SK-N-SH treated with all-trans-retinoic acid at 6 μM for 48 hours (cell line): Measurements from ENCODE around the gene CD79A.

Experiments used
- ATAC-seq: fragments of 200-7000 bp; cut with Tn5 transposase; 3 replicates; pipeline ENCODE4 v1.9.1; 2020; ENCODE audit warnings: mild to moderate bottlenecking, moderate library complexity
- ARNTL ChIP-seq: fragments of 450-650 bp; formaldehyde crosslinking; IDR thresholded peaks from 2 replicates; pipeline ENCODE4 v1.5.0; 2020; ENCODE audit warnings: low read depth, mild to moderate bottlenecking, moderate library complexity, borderline replicate concordance
- BACH2 ChIP-seq: fragments of 250-450 bp; sonication (Bioruptor Pico); IDR thresholded peaks from 2 replicates; pipeline ENCODE4 v1.9.0; 2021; ENCODE audit warnings: mild to moderate bottlenecking, borderline replicate concordance
- CSDC2 ChIP-seq: fragments of 250-450 bp; sonication (Bioruptor Pico); IDR thresholded peaks from 2 replicates; pipeline ENCODE4 v1.5.0; 2020; ENCODE audit warnings: mild to moderate bottlenecking, moderate library complexity
- ESRRG ChIP-seq: fragments of 250-450 bp; sonication (Bioruptor Pico); IDR thresholded peaks from 2 replicates; pipeline ENCODE4 v1.6.1; 2021; ENCODE audit warnings: mild to moderate bottlenecking
- GLIS3 ChIP-seq: fragments of 250-450 bp; sonication (Bioruptor Pico); IDR thresholded peaks from 2 replicates; pipeline ENCODE4 v1.5.0; 2020; ENCODE audit warnings: mild to moderate bottlenecking, moderate library complexity
- ISL1 ChIP-seq: fragments of 250-450 bp; sonication (Bioruptor Pico); IDR thresholded peaks from 2 replicates; pipeline ENCODE4 v2.1.2; 2022; ENCODE audit warnings: mild to moderate bottlenecking, moderate library complexity
- OSR1 ChIP-seq: fragments of 250-450 bp; sonication (Bioruptor Pico); IDR thresholded peaks from 2 replicates; pipeline ENCODE4 v1.8.0; 2022; ENCODE audit warnings: moderate library complexity, mild to moderate bottlenecking, inconsistent platforms
- PPARA ChIP-seq: fragments of 250-450 bp; sonication (Bioruptor Pico); IDR thresholded peaks from 2 replicates; pipeline ENCODE4 v1.5.0; 2020; ENCODE audit warnings: mild to moderate bottlenecking, borderline replicate concordance
- RARB ChIP-seq: fragments of 250-450 bp; sonication (Bioruptor Pico); IDR thresholded peaks from 2 replicates; pipeline ENCODE4 v1.8.0; 2021; ENCODE audit warnings: mild to moderate bottlenecking, moderate library complexity
- SNAI2 ChIP-seq: fragments of 250-450 bp; sonication (Bioruptor Pico); IDR thresholded peaks from 2 replicates; pipeline ENCODE4 v1.5.0; 2020; ENCODE audit warnings: mild to moderate bottlenecking, moderate library complexity
- TOX ChIP-seq: fragments of 250-450 bp; sonication (Bioruptor Pico); IDR thresholded peaks from 2 replicates; pipeline ENCODE4 v1.8.0; 2021; ENCODE audit warnings: mild to moderate bottlenecking, moderate library complexity, borderline replicate concordance
- ZC3H10 ChIP-seq: fragments of 250-450 bp; sonication (Bioruptor Pico); IDR thresholded peaks from 2 replicates; pipeline ENCODE4 v1.5.1; 2021; ENCODE audit warnings: mild to moderate bottlenecking, moderate library complexity
- ZFP3 ChIP-seq: fragments of 250-450 bp; sonication (Bioruptor Pico); IDR thresholded peaks from 2 replicates; pipeline ENCODE4 v1.5.0; 2020; ENCODE audit warnings: mild to moderate bottlenecking, moderate library complexity
- ZNF565 ChIP-seq: fragments of 450-650 bp; formaldehyde crosslinking; conservative IDR thresholded peaks from 2 replicates; pipeline ENCODE4 v1.5.0; 2020; ENCODE audit warnings: low read depth, mild to moderate bottlenecking, moderate library complexity
- ZNF70 ChIP-seq: fragments of 450-650 bp; formaldehyde crosslinking; IDR thresholded peaks from 2 replicates; pipeline ENCODE4 v1.5.0; 2020; ENCODE audit warnings: mild to moderate bottlenecking, moderate library complexity
- ZNF8 ChIP-seq: fragments of 450-650 bp; formaldehyde crosslinking; IDR thresholded peaks from 2 replicates; pipeline ENCODE4 v1.5.0; 2020; ENCODE audit warnings: mild to moderate bottlenecking, moderate library complexity
- TF ChIP-seq, protein P1 (sequence below): fragments of 250-450 bp; sonication (Bioruptor Pico); IDR thresholded peaks from 2 replicates; pipeline ENCODE4 v1.5.1; 2021; ENCODE audit warnings: mild to moderate bottlenecking, moderate library complexity
- TF ChIP-seq, protein P2 (sequence below): fragments of 250-450 bp; sonication (Bioruptor Pico); IDR thresholded peaks from 2 replicates; pipeline ENCODE4 v1.5.1; 2020; ENCODE audit warnings: low read depth, mild to moderate bottlenecking, moderate library complexity
- TF ChIP-seq, protein P3 (sequence below): fragments of 250-450 bp; sonication (Bioruptor Pico); IDR thresholded peaks from 2 replicates; pipeline ENCODE4 v1.8.0; 2021; ENCODE audit warnings: low read depth, mild to moderate bottlenecking, moderate library complexity, borderline replicate concordance
- TF ChIP-seq, protein P4 (sequence below): fragments of 250-450 bp; sonication (Bioruptor Pico); IDR thresholded peaks from 2 replicates; pipeline ENCODE4 v1.5.0; 2020; ENCODE audit warnings: mild to moderate bottlenecking, moderate library complexity
- TF ChIP-seq, protein P5 (sequence below): fragments of 250-450 bp; sonication (Bioruptor Pico); IDR thresholded peaks from 2 replicates; pipeline ENCODE4 v1.8.0; 2020; ENCODE audit warnings: mild to moderate bottlenecking, moderate library complexity, borderline replicate concordance

CD79A gene

DNA sequence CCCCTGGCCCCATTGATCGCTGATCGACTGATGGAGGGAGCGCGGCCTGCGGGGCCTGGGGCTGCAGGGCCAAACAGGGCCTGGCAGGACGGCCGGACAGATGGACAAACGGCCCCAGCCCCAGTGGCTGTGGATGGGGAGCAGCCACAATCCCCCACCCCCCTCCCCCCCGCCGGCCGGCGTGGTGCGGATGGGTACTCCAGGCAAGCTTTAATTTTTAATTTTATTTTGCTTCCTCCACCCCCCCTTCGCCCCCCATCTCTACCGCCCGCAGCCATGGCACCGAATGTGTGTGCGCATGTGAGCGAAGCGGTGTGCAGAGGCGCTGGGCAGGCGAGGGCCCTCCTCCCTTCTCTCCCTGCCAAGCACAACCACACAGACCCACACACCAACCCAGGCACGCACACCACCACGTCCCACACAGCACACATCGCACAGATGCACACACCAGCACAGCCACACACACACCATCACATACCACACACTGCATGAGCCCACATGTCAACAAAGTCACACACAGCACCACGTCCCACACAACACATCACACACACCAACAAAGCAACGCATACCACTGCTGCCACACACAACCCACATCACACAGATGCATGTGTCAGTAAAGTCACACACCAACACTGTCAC is 38.8 kb downstream of the CD79A start:
- no peak for ATAC-seq
- no peak for TF ChIP-seq ISL1
- TF ChIP-seq ZNF8 (CRISPR knock-in tag) = no peak
- TF ChIP-seq OSR1 (CRISPR knock-in tag) = no peak
- TF ChIP-seq, protein P1, sequence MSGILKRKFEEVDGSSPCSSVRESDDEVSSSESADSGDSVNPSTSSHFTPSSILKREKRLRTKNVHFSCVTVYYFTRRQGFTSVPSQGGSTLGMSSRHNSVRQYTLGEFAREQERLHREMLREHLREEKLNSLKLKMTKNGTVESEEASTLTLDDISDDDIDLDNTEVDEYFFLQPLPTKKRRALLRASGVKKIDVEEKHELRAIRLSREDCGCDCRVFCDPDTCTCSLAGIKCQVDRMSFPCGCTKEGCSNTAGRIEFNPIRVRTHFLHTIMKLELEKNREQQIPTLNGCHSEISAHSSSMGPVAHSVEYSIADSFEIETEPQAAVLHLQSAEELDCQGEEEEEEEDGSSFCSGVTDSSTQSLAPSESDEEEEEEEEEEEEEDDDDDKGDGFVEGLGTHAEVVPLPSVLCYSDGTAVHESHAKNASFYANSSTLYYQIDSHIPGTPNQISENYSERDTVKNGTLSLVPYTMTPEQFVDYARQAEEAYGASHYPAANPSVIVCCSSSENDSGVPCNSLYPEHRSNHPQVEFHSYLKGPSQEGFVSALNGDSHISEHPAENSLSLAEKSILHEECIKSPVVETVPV (CRISPR knock-in tag) = no peak
- TF ChIP-seq, protein P2, sequence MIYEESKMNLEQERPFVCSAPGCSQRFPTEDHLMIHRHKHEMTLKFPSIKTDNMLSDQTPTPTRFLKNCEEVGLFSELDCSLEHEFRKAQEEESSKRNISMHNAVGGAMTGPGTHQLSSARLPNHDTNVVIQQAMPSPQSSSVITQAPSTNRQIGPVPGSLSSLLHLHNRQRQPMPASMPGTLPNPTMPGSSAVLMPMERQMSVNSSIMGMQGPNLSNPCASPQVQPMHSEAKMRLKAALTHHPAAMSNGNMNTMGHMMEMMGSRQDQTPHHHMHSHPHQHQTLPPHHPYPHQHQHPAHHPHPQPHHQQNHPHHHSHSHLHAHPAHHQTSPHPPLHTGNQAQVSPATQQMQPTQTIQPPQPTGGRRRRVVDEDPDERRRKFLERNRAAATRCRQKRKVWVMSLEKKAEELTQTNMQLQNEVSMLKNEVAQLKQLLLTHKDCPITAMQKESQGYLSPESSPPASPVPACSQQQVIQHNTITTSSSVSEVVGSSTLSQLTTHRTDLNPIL (CRISPR knock-in tag) = no peak
- no peak for TF ChIP-seq ZNF565 (CRISPR knock-in tag)
- no peak for TF ChIP-seq GLIS3
- TF ChIP-seq ZC3H10 (CRISPR knock-in tag) = no peak
- TF ChIP-seq, protein P3, sequence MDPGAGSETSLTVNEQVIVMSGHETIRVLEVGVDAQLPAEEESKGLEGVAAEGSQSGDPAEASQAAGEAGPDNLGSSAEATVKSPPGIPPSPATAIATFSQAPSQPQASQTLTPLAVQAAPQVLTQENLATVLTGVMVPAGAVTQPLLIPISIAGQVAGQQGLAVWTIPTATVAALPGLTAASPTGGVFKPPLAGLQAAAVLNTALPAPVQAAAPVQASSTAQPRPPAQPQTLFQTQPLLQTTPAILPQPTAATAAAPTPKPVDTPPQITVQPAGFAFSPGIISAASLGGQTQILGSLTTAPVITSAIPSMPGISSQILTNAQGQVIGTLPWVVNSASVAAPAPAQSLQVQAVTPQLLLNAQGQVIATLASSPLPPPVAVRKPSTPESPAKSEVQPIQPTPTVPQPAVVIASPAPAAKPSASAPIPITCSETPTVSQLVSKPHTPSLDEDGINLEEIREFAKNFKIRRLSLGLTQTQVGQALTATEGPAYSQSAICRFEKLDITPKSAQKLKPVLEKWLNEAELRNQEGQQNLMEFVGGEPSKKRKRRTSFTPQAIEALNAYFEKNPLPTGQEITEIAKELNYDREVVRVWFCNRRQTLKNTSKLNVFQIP = no peak
- no peak for TF ChIP-seq ARNTL
- no peak for TF ChIP-seq ZFP3 (CRISPR knock-in tag)
- TF ChIP-seq CSDC2 = no peak
- TF ChIP-seq, protein P4, sequence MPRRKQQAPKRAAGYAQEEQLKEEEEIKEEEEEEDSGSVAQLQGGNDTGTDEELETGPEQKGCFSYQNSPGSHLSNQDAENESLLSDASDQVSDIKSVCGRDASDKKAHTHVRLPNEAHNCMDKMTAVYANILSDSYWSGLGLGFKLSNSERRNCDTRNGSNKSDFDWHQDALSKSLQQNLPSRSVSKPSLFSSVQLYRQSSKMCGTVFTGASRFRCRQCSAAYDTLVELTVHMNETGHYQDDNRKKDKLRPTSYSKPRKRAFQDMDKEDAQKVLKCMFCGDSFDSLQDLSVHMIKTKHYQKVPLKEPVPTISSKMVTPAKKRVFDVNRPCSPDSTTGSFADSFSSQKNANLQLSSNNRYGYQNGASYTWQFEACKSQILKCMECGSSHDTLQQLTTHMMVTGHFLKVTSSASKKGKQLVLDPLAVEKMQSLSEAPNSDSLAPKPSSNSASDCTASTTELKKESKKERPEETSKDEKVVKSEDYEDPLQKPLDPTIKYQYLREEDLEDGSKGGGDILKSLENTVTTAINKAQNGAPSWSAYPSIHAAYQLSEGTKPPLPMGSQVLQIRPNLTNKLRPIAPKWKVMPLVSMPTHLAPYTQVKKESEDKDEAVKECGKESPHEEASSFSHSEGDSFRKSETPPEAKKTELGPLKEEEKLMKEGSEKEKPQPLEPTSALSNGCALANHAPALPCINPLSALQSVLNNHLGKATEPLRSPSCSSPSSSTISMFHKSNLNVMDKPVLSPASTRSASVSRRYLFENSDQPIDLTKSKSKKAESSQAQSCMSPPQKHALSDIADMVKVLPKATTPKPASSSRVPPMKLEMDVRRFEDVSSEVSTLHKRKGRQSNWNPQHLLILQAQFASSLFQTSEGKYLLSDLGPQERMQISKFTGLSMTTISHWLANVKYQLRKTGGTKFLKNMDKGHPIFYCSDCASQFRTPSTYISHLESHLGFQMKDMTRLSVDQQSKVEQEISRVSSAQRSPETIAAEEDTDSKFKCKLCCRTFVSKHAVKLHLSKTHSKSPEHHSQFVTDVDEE (CRISPR knock-in tag) = no peak
- no peak for TF ChIP-seq RARB (CRISPR knock-in tag)

DNA sequence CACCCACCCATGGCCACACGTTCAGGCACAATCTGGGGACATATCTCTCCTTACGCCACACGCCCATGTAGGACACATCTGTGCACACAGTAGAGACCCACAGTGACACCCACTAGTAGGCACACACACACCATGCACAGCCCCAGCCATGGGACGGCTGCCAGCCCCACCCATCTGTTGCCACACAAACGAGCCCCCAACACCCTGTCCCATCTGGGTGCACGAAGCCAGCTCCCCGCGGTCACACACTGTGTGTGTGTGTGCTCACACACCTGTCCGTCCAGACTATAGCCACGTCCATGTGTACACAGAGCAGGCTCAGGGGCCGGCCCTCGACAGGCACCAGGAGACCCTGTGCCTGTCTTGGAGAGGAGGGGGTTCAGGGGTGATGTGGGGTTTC is 40.6 kb downstream of the CD79A start:
- TF ChIP-seq, protein P5, sequence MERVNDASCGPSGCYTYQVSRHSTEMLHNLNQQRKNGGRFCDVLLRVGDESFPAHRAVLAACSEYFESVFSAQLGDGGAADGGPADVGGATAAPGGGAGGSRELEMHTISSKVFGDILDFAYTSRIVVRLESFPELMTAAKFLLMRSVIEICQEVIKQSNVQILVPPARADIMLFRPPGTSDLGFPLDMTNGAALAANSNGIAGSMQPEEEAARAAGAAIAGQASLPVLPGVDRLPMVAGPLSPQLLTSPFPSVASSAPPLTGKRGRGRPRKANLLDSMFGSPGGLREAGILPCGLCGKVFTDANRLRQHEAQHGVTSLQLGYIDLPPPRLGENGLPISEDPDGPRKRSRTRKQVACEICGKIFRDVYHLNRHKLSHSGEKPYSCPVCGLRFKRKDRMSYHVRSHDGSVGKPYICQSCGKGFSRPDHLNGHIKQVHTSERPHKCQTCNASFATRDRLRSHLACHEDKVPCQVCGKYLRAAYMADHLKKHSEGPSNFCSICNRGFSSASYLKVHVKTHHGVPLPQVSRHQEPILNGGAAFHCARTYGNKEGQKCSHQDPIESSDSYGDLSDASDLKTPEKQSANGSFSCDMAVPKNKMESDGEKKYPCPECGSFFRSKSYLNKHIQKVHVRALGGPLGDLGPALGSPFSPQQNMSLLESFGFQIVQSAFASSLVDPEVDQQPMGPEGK (CRISPR knock-in tag) = no peak
- TF ChIP-seq SNAI2 (CRISPR knock-in tag) (no peak), PPARA (no peak), GLIS3 (no peak), RARB (CRISPR knock-in tag) (no peak), TOX (CRISPR knock-in tag) (no peak)
- TF ChIP-seq, all 23 proteins: peak for 0
- no peak for ATAC-seq

DNA sequence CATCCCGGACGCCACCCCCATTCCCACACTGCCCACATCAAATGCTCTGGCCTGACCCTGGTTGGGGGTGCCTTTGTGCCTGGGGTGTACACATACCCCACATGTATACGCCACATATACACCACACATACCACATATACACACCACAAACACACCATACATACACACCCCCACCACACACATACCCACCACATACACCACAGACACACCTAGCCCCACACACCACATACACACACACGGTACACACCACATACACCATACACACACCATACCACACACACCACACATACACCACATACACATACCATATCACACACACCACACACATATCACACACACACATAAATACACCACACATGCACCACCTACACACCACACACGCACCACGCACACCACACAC is 41.0 kb downstream of the CD79A start:
- TF ChIP-seq, protein P4 (CRISPR knock-in tag) = no peak
- TF ChIP-seq ISL1 (no peak), ZNF565 (CRISPR knock-in tag) (no peak), GLIS3 (no peak), ESRRG (CRISPR knock-in tag) (no peak), ZNF70 (CRISPR knock-in tag) (no peak), PPARA (no peak), BACH2 (CRISPR knock-in tag) (no peak), TOX (CRISPR knock-in tag) (no peak)
- TF ChIP-seq, protein P1 (CRISPR knock-in tag) = no peak
- TF ChIP-seq, protein P5 (CRISPR knock-in tag) = no peak
- ATAC-seq = no peak
